Coronary artery (tissue), 2 donors: ENCODE data around the gene ZBTB4.

Source experiments
- DNase-seq: peaks from one replicate; pipeline ENCODE4 v3.0.0-alpha.2; 2017; ENCODE audit warnings: low spot score
- H3K27ac ChIP-seq, 2 donors: fragments of 200-600 bp; sonication (generic); one replicate each; pipeline ENCODE4 v1.5.1; 2016 to 2019
- H3K4me3 ChIP-seq: fragments of 200-600 bp; sonication (generic); 2 replicates; pipeline ENCODE4 v1.5.1; 2016; ENCODE audit warnings: mild to moderate bottlenecking, moderate library complexity
- TF ChIP-seq, protein P1 (sequence below): fragments of 200-600 bp; sonication (generic); IDR thresholded peaks from one replicate; pipeline ENCODE4 v1.5.1; 2019; ENCODE audit warnings: antibody characterized with exemption

ZBTB4 gene

DNA sequence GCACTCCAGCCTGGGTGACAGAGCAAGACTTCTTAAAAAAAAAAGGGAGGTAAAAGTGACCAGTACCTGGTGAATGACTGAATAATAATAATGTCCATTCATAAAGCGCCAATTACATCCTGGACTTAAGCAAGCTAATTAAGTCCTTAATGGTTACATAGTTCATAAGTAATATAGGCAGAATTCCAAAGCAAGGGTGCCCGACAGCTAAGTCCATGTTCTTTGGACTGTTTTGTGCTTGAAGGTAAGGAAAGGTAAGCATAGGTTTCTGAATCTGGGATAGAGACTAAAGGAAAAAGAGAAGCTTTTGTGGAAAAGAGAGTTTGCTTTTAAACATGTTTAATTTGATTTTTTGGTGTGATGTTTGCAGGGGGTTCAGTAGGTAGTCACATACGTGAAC is 14.5 kb upstream of the ZBTB4 start:
- H3K27ac ChIP-seq = no peak overlapping the region
- TF ChIP-seq, protein P1, sequence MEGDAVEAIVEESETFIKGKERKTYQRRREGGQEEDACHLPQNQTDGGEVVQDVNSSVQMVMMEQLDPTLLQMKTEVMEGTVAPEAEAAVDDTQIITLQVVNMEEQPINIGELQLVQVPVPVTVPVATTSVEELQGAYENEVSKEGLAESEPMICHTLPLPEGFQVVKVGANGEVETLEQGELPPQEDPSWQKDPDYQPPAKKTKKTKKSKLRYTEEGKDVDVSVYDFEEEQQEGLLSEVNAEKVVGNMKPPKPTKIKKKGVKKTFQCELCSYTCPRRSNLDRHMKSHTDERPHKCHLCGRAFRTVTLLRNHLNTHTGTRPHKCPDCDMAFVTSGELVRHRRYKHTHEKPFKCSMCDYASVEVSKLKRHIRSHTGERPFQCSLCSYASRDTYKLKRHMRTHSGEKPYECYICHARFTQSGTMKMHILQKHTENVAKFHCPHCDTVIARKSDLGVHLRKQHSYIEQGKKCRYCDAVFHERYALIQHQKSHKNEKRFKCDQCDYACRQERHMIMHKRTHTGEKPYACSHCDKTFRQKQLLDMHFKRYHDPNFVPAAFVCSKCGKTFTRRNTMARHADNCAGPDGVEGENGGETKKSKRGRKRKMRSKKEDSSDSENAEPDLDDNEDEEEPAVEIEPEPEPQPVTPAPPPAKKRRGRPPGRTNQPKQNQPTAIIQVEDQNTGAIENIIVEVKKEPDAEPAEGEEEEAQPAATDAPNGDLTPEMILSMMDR = no peak
- H3K4me3 ChIP-seq = no peak overlapping the region
- DNase-seq = no peak

DNA sequence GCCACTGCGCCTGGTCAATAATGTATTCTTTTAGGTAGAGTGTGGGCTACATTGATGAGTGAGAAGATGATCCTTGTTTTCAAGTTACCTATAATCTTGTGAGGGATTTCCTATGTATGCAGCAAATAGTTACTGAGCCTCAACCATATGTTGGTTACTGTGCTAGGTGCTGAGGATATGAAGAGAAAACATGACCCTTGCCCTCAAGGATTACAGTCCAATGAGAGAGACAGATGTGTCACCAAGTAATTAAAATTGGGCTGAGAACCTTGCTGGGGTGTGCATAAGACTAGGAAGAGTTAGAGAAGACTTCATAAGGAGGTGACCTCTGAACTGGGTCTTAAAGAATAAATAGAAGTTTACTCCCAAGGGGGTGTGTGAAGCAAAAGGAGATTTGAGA is 12.2 kb upstream of the ZBTB4 start:
- TF ChIP-seq, protein P1 = no peak
- Histone ChIP-seq H3K27ac (no peak overlapping the region), H3K4me3 (no peak overlapping the region)
- DNase-seq = no peak

DNA sequence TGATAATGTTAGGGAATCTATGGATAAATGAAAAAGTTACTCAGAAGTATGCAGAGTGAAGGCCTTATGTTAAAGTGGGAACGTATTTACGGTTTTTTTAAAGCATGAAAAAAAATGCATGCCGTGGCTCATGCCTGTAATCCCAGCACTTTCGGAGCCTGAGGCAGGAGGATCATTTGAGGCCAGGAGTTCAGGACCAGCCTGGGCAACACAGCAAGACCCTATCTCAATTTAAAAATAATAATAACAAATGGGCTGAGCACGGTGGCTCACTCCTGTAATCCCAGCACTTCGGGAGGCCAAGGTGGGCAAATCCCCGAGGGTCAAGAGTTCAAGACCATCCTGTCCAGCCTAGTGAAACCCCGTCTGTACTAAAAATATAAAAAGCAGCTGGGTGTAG is 10.7 kb upstream of the ZBTB4 start:
- TF ChIP-seq, protein P1 = no peak
- DNase-seq = no peak
- Histone ChIP-seq H3K4me3 (no peak overlapping the region), H3K27ac (no peak overlapping the region)

DNA sequence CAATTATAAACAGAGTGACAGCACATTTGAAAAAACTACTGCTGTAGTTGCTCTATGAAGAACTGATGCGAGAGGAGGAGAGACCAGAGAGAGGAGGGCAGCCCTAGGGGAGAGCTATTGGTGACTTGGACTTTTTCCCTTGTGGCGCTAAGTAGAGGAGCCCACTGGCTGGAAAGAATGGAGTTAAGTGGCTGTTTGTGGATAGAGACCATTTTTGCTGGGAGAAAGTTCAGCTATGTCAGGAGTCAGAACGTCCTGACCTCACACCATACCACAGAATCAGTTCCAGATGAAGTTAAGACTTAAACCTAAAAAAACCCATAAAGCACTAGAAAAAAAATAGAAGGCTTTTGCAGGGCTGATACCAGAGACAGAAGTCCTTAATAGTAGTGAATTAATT is 6.8 kb upstream of the ZBTB4 start:
- no peak overlapping the region for H3K27ac ChIP-seq
- DNase-seq = no peak
- H3K4me3 ChIP-seq = peak overlapping the region; percentile 73
- TF ChIP-seq, protein P1 = no peak

DNA sequence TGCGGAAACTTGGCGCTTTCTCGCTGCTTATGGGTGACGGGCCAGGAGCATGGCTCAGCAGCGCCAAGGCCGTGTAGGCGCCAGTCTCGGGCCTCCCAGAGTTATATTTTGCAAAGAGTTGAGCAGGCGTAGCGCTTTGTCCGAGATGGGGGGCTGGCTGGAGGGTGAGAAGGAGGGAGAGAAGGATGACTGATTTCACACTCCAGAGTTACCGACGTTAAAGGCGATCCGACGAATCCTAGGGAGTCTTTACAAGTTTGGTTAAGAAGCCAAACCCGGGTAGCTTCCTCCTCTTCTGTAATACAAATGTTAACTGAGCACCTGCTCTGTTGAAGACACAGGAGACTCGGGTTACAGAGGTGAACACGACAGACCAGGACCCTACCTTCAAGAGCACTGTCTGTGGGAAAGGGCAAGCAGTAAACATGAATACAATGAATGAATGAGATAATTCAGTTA is 5.5 kb upstream of the ZBTB4 start:
- TF ChIP-seq, protein P1 = no peak
- H3K4me3 ChIP-seq = peak overlapping the region; percentile 73
- DNase-seq = no peak
- peak overlapping the region; percentile 93 to 98 for H3K27ac ChIP-seq

DNA sequence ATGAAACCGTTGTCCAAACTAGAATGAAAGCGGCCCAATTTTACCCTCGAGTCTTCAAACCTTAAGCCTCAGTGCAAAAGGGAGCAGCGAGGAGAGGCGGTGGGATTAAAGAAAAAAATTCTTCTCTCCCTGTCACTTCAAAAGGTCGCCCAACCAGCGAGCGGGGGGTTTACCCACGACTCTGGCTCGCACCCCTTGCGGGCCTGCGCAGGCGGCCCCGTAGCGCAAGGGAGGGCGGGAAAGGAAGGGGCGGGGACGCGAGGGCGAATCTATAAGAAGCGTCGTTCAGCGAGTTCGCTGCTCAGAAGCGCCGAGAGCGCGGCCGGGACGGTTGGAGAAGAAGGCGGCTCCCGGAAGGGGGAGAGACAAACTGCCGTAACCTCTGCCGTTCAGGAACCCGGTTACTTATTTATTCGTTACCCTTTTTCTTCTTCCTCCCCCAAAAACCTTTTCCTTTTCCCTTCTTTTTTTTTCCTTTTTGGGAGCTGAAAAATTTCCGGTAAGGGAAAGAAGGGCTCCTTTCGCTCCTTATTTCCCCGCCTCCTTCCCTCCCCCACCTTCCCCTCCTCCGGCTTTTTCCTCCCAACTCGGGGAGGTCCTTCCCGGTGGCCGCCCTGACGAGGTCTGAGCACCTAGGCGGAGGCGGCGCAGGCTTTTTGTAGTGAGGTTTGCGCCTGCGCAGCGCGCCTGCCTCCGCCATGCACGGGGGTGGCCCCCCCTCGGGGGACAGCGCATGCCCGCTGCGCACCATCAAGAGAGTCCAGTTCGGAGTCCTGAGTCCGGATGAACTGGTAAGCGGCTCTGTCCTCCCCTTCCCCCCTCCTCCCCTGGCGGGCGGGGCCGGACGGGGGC is 4.9 kb upstream of the ZBTB4 start, which contains the start of gene POLR2A:
POLR2A (plus strand) TSS at position 300 of the 852 bp plus-strand sequence.
- peak within 1 kb of the TSS; percentile 73 for H3K4me3 ChIP-seq
- peak; percentile 100 for DNase-seq
- TF ChIP-seq, protein P1 = no peak
- peak within 1 kb of the TSS; percentile 93 to 98 for H3K27ac ChIP-seq
